IgD-negative memory B cell (primary cell): ENCODE results near the gene RPRD1B. TPM values are rescaled to one million over a fixed set of nuclear protein-coding genes. Genes with fewer than 3 reads are reported as not detected.
A peak's percentile ranks its signal among the peaks of the same experiment; 100 is the strongest.

Experiments used
- H3K27ac Mint-ChIP-seq, 3 donors: one replicate each; pipeline ENCODE4 v1.8.0; 2020 to 2022; ENCODE audit warnings: mild to moderate bottlenecking in 3 of 3, mixed read lengths in 3 of 3, moderate library complexity in 1 of 3
- H3K27me3 Mint-ChIP-seq: one replicate; pipeline ENCODE4 v1.8.0; 2021; ENCODE audit warnings: mixed read lengths
- H3K36me3 Mint-ChIP-seq: one replicate; pipeline ENCODE4 v1.8.0; 2020; ENCODE audit warnings: mild to moderate bottlenecking, mixed read lengths
- H3K4me1 Mint-ChIP-seq, 3 donors: one replicate each; pipeline ENCODE4 v1.8.0; 2020 to 2022; ENCODE audit warnings: mixed read lengths in 3 of 3, mild to moderate bottlenecking in 1 of 3
- H3K4me3 Mint-ChIP-seq, 4 donors: one replicate each; pipeline ENCODE4 v1.8.0; 2020 to 2022; ENCODE audit warnings: mild to moderate bottlenecking in 4 of 4, mixed read lengths in 4 of 4, moderate library complexity in 3 of 4
- H3K9me3 Mint-ChIP-seq, 3 donors: one replicate each; pipeline ENCODE4 v1.8.0; 2020 to 2021; ENCODE audit warnings: mixed read lengths in 3 of 3, mild to moderate bottlenecking in 1 of 3
- polyA plus RNA-seq: library from polyadenylated mRNA; unstranded; fragments of 300-500 nt; fragmentation: Illumina TruSeq; gene quantifications from one replicate; pipeline ENCODE4 v1.2.3, GENCODE V29; 2021

Gene RPRD1B
- polyA plus RNA-seq, 1 donor from 2014 or later = 4.0 TPM

- Mint-ChIP-seq H3K27me3 (no peaks in the 10 kb centered on the region), H3K9me3 (peaks cover 0 to 5% (median 4%) of the 10 kb centered on the region in 3 donors), H3K4me1 (peaks cover 18 to 32% (median 19%) of the 10 kb centered on the region in 3 donors), H3K4me3 (peak overlapping the region in 2 of 4 donors; percentile 13 to 19), H3K36me3 (peaks cover 25% of the 10 kb centered on the region), H3K27ac (peak overlapping the region; percentile 41 to 75 (median 59))
Measured at GRCh38 chr20:38066969-38067716, 33.6 kb downstream of the RPRD1B start.

- Mint-ChIP-seq H3K27me3 (no peaks in the 10 kb centered on the region), H3K27ac (peak overlapping the region; percentile 18 to 75 (median 71)), H3K9me3 (peaks cover 0 to 8% (median 4%) of the 10 kb centered on the region in 3 donors), H3K36me3 (peaks cover 30% of the 10 kb centered on the region), H3K4me3 (peak overlapping the region in 1 of 4 donors; percentile 13), H3K4me1 (peaks cover 19 to 32% (median 19%) of the 10 kb centered on the region in 3 donors)
Measured at GRCh38 chr20:38067717-38068365, 34.3 kb downstream of the RPRD1B start.

- peaks cover 44% of the 10 kb centered on the region for H3K36me3 Mint-ChIP-seq
- peak overlapping the region in 1 of 3 donors; percentile 40 for H3K27ac Mint-ChIP-seq
- peaks cover 0 to 8% (median 4%) of the 10 kb centered on the region in 3 donors for H3K9me3 Mint-ChIP-seq
- no peak overlapping the region for H3K4me3 Mint-ChIP-seq
- H3K27me3 Mint-ChIP-seq = no peaks in the 10 kb centered on the region
- H3K4me1 Mint-ChIP-seq = peaks cover 37 to 46% (median 41%) of the 10 kb centered on the region in 3 donors
Measured at GRCh38 chr20:38072898-38073297, 39.4 kb downstream of the RPRD1B start.

- peaks cover 42 to 51% (median 45%) of the 10 kb centered on the region in 3 donors for H3K4me1 Mint-ChIP-seq
- peak overlapping the region in 2 of 4 donors; percentile 35 to 86 for H3K4me3 Mint-ChIP-seq
- H3K27ac Mint-ChIP-seq = peak overlapping the region; percentile 40 to 73 (median 61)
- peaks cover 44% of the 10 kb centered on the region for H3K36me3 Mint-ChIP-seq
- H3K27me3 Mint-ChIP-seq = no peaks in the 10 kb centered on the region
- H3K9me3 Mint-ChIP-seq = peaks cover 0 to 8% (median 4%) of the 10 kb centered on the region in 3 donors
Measured at GRCh38 chr20:38073307-38074071, 39.9 kb downstream of the RPRD1B start.

GRCh38 chr20:38075161-38075998, 41.8 kb downstream of the RPRD1B start:
- Mint-ChIP-seq H3K27ac (peak overlapping the region in 2 of 3 donors; percentile 54 to 92), H3K9me3 (peaks cover 0 to 8% (median 4%) of the 10 kb centered on the region in 3 donors), H3K27me3 (no peaks in the 10 kb centered on the region), H3K4me3 (peak overlapping the region in 3 of 4 donors; percentile 4 to 79 (median 14)), H3K36me3 (peaks cover 51% of the 10 kb centered on the region), H3K4me1 (peaks cover 50 to 57% (median 51%) of the 10 kb centered on the region in 3 donors)

GRCh38 chr20:38076548-38076947, 43.0 kb downstream of the RPRD1B start:
- Mint-ChIP-seq H3K4me1 (peaks cover 57 to 65% (median 60%) of the 10 kb centered on the region in 3 donors), H3K27me3 (no peaks in the 10 kb centered on the region), H3K9me3 (peaks cover 0 to 5% (median 2%) of the 10 kb centered on the region in 3 donors), H3K36me3 (peaks cover 48% of the 10 kb centered on the region), H3K27ac (peak overlapping the region; percentile 22 to 92 (median 65)), H3K4me3 (peak overlapping the region; percentile 1 to 87 (median 57))

GRCh38 chr20:38078084-38078483, 44.5 kb downstream of the RPRD1B start:
- Mint-ChIP-seq H3K9me3 (no peaks in the 10 kb centered on the region), H3K27me3 (no peaks in the 10 kb centered on the region)

GRCh38 chr20:38079353-38079752, 45.8 kb downstream of the RPRD1B start:
- Mint-ChIP-seq H3K4me3 (no peak overlapping the region), H3K36me3 (peaks cover 39% of the 10 kb centered on the region), H3K4me1 (peaks cover 53 to 61% (median 56%) of the 10 kb centered on the region in 3 donors), H3K9me3 (no peaks in the 10 kb centered on the region), H3K27ac (peak overlapping the region in 2 of 3 donors; percentile 7 to 44), H3K27me3 (no peaks in the 10 kb centered on the region)

More at GRCh38 chr20:38078084-38078483, 44.5 kb downstream of the RPRD1B start:
- peaks cover 45% of the 10 kb centered on the region for H3K36me3 Mint-ChIP-seq
- H3K4me3 Mint-ChIP-seq = peak overlapping the region in 1 of 4 donors; percentile 51
- peak overlapping the region in 1 of 3 donors; percentile 27 for H3K27ac Mint-ChIP-seq
- H3K4me1 Mint-ChIP-seq = peaks cover 64 to 69% (median 64%) of the 10 kb centered on the region in 3 donors

GRCh38 chr20:38081575-38081974, 48.0 kb downstream of the RPRD1B start:
- Mint-ChIP-seq H3K27ac (peak overlapping the region; percentile 10 to 37 (median 12)), H3K36me3 (peaks cover 30% of the 10 kb centered on the region), H3K27me3 (no peaks in the 10 kb centered on the region), H3K4me3 (peak overlapping the region in 2 of 4 donors; percentile 10 to 50), H3K4me1 (peaks cover 33 to 45% (median 38%) of the 10 kb centered on the region in 3 donors), H3K9me3 (no peaks in the 10 kb centered on the region)

GRCh38 chr20:38082894-38083293, 49.3 kb downstream of the RPRD1B start:
- no peak overlapping the region for H3K27ac Mint-ChIP-seq
- no peak overlapping the region for H3K4me3 Mint-ChIP-seq
- peaks cover 28 to 36% (median 31%) of the 10 kb centered on the region in 3 donors for H3K4me1 Mint-ChIP-seq
- no peaks in the 10 kb centered on the region for H3K9me3 Mint-ChIP-seq
- no peaks in the 10 kb centered on the region for H3K27me3 Mint-ChIP-seq
- peaks cover 31% of the 10 kb centered on the region for H3K36me3 Mint-ChIP-seq

GRCh38 chr20:38083338-38084048, 49.9 kb downstream of the RPRD1B start:
- Mint-ChIP-seq H3K9me3 (no peaks in the 10 kb centered on the region), H3K27ac (peak overlapping the region in 1 of 3 donors; percentile 58), H3K36me3 (peaks cover 31% of the 10 kb centered on the region), H3K27me3 (no peaks in the 10 kb centered on the region), H3K4me1 (peaks cover 24 to 38% (median 29%) of the 10 kb centered on the region in 3 donors), H3K4me3 (no peak overlapping the region)

GRCh38 chr20:38084425-38084951, 50.9 kb downstream of the RPRD1B start:
- Mint-ChIP-seq H3K4me3 (peak overlapping the region in 1 of 4 donors; percentile 70), H3K36me3 (peaks cover 24% of the 10 kb centered on the region), H3K4me1 (peaks cover 20 to 37% (median 28%) of the 10 kb centered on the region in 3 donors), H3K27ac (peak overlapping the region in 2 of 3 donors; percentile 2 to 82), H3K27me3 (no peaks in the 10 kb centered on the region), H3K9me3 (no peaks in the 10 kb centered on the region)

- peak overlapping the region in 2 of 3 donors; percentile 2 to 82 for H3K27ac Mint-ChIP-seq
- no peaks in the 10 kb centered on the region for H3K9me3 Mint-ChIP-seq
- H3K4me3 Mint-ChIP-seq = peak overlapping the region in 1 of 4 donors; percentile 70
- peaks cover 18 to 32% (median 26%) of the 10 kb centered on the region in 3 donors for H3K4me1 Mint-ChIP-seq
- no peaks in the 10 kb centered on the region for H3K27me3 Mint-ChIP-seq
- H3K36me3 Mint-ChIP-seq = peaks cover 21% of the 10 kb centered on the region
Measured at GRCh38 chr20:38085026-38085425, 51.5 kb downstream of the RPRD1B start.
